Measurements from ENCODE around the gene ENPP3.

ENPP3 gene

GRCh38 chr6:131642987-131643611 is 6.0 kb downstream of the ENPP3 start:
- DNase-seq = no peak

GRCh38 chr6:131643855-131644460 is 6.9 kb downstream of the ENPP3 start:
- DNase-seq = no peak

GRCh38 chr6:131644921-131645320 is 7.8 kb downstream of the ENPP3 start:
- no peak for DNase-seq

GRCh38 chr6:131645846-131646245 is 8.7 kb downstream of the ENPP3 start:
- no peak for DNase-seq

- DNase-seq = no peak
Measured at GRCh38 chr6:131646249-131646670, 9.2 kb downstream of the ENPP3 start.

- DNase-seq = no peak
Measured at GRCh38 chr6:131651782-131652181, 14.7 kb downstream of the ENPP3 start.

GRCh38 chr6:131652472-131652871 is 15.4 kb downstream of the ENPP3 start:
- DNase-seq = no peak

- DNase-seq = no peak
Measured at GRCh38 chr6:131654326-131654725, 17.2 kb downstream of the ENPP3 start.

GRCh38 chr6:131655387-131655786 is 18.3 kb downstream of the ENPP3 start:
- DNase-seq = no peak

GRCh38 chr6:131655951-131656350 is 18.8 kb downstream of the ENPP3 start:
- DNase-seq = no peak

- no peak for DNase-seq
Measured at GRCh38 chr6:131656667-131657066, 19.6 kb downstream of the ENPP3 start.

GRCh38 chr6:131657222-131657621 is 20.1 kb downstream of the ENPP3 start:
- no peak for DNase-seq

GRCh38 chr6:131657630-131658111 is 20.6 kb downstream of the ENPP3 start:
- no peak for DNase-seq

- DNase-seq = no peak
Measured at GRCh38 chr6:131658287-131658686, 21.2 kb downstream of the ENPP3 start.

- no peak for DNase-seq
Measured at GRCh38 chr6:131660195-131660594, 23.1 kb downstream of the ENPP3 start.

- DNase-seq = no peak
Measured at GRCh38 chr6:131663578-131664165, 26.6 kb downstream of the ENPP3 start.

GRCh38 chr6:131669891-131670290 is 32.8 kb downstream of the ENPP3 start:
- DNase-seq = no peak

- DNase-seq = no peak
Measured at GRCh38 chr6:131673184-131673583, 36.1 kb downstream of the ENPP3 start.

- DNase-seq = no peak
Measured at GRCh38 chr6:131678442-131678841, 41.3 kb downstream of the ENPP3 start.

GRCh38 chr6:131680868-131681267 is 43.8 kb downstream of the ENPP3 start:
- no peak for DNase-seq

- no peak for DNase-seq
Measured at GRCh38 chr6:131681585-131681984, 44.5 kb downstream of the ENPP3 start.

GRCh38 chr6:131682442-131682841 is 45.3 kb downstream of the ENPP3 start:
- DNase-seq = no peak

GRCh38 chr6:131683479-131683878 is 46.4 kb downstream of the ENPP3 start:
- no peak for DNase-seq

GRCh38 chr6:131685266-131685780 is 48.2 kb downstream of the ENPP3 start:
- DNase-seq = no peak

All from retina (tissue), 1 donor.